Stimulated activated CD8-positive, alpha-beta memory T cell treated with anti-CD3 and anti-CD28 coated beads, Interleukin-4, amount 100 ng/mL, for 4 hours (primary cell): ENCODE results near the gene TMBIM6.
"Not testable (repeated sequence)": the region's sequence is repeated elsewhere in the genome, so short reads cannot be mapped to it uniquely, and the experiment has no call there.

Experiments
- DNase-seq, 2 donors: peaks; one replicate each; pipeline ENCODE4 v3.0.0-alpha.2; 2020; ENCODE audit warnings: low read depth in 2 of 2, low spot score in 1 of 2

Gene TMBIM6

GRCh38 chr12:49728446-49728845 is 12.9 kb upstream of the TMBIM6 start:
- DNase-seq = no peak

- no peak for DNase-seq
These were observed 11.3 kb upstream of the TMBIM6 start for GRCh38 chr12:49730050-49730449.

GRCh38 chr12:49730568-49731101 is 10.7 kb upstream of the TMBIM6 start:
- no peak for DNase-seq

GRCh38 chr12:49733219-49734017 is 7.9 kb upstream of the TMBIM6 start:
- DNase-seq = no peak

GRCh38 chr12:49734900-49735299 is 6.5 kb upstream of the TMBIM6 start:
- not testable (repeated sequence) for DNase-seq

GRCh38 chr12:49738721-49739120 is 2.6 kb upstream of the TMBIM6 start:
- not testable (repeated sequence) for DNase-seq

GRCh38 chr12:49740277-49740676 is 1.1 kb upstream of the TMBIM6 start:
- DNase-seq = not testable (repeated sequence)

GRCh38 chr12:49741882-49742620 is 694 bp downstream of the TMBIM6 start:
- DNase-seq = peak; percentile 71 to 80

GRCh38 chr12:49744363-49744885 is 3.1 kb downstream of the TMBIM6 start:
- no peak for DNase-seq

- DNase-seq = no peak
These were observed 6.9 kb downstream of the TMBIM6 start for GRCh38 chr12:49748306-49748705.

- DNase-seq = no peak
These were observed 7.4 kb downstream of the TMBIM6 start for GRCh38 chr12:49748800-49749199.

GRCh38 chr12:49750027-49750995 is 9.0 kb downstream of the TMBIM6 start:
- DNase-seq = peak in 1 of 2 donors; percentile 12

- DNase-seq = no peak
These were observed 9.6 kb downstream of the TMBIM6 start for GRCh38 chr12:49750996-49751393.

- no peak for DNase-seq
These were observed 20.5 kb downstream of the TMBIM6 start for GRCh38 chr12:49761677-49762467.

GRCh38 chr12:49762468-49762847 is 21.1 kb downstream of the TMBIM6 start:
- no peak for DNase-seq

GRCh38 chr12:49763006-49763591 is 21.7 kb downstream of the TMBIM6 start:
- peak; percentile 41 to 64 for DNase-seq

- no peak for DNase-seq
These were observed 22.8 kb downstream of the TMBIM6 start for GRCh38 chr12:49764126-49764525.

- no peak for DNase-seq
These were observed 24.7 kb downstream of the TMBIM6 start for GRCh38 chr12:49766115-49766455.

GRCh38 chr12:49767333-49767732 is 26.0 kb downstream of the TMBIM6 start:
- no peak for DNase-seq

- DNase-seq = not testable (repeated sequence)
These were observed 31.7 kb downstream of the TMBIM6 start for GRCh38 chr12:49773102-49773501.
